GM19193 (cell line): ENCODE results near the gene C12orf75.

Experiments used
- POLR2A ChIP-seq: IDR thresholded peaks from 4 replicates; pipeline ENCODE4 v1.6.1; 2011; ENCODE audit not compliant: insufficient read depth, insufficient read length; ENCODE audit errors: extremely low read depth

Gene C12orf75

DNA sequence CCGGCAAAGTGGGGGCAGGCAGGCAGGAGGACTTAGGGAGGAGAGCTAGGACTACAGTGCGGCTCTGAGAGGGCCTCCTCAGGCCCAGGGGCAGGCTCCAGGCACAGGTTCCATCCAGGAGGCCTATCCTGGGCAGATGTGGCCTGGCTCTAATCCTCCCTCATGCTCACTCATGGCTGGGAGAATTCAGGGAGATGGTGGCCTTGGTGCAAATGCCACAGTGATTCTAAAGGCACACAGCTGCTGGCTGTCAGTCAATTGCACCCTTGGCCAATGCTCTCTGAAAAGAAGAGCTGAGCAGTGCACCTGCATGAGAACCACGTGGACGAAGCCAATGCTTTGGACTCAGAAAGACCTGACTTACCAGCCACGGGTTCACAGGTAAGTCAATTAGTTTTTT, 89.6 kb downstream of the C12orf75 start:
- TF ChIP-seq POLR2A, result no peak

DNA sequence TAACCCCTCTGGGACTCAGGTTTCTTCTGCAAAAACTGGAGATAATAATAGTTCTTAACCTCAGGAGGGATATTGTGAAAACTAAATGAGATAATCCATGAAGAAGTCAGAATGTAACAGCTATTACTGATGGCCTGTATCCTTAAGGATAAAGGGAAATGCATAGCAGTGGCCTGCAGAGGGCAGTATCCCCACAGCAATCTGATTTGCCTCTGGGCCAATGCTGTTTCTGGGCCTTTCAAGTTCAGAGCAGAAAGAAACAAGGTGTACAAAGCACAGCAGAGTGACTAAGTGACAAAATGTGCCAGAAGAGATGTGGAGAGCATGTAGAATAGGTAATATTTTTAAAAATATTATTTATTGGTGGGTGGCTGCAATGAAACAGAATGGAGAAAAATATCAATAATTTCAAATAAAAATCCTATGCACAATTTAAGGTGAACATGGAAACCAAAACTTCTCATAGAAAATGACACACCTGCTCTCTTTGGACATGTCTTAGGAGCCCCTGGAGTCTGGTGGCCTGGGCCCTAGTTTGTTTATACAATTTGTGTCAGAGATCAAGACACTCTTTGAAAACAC, 90.3 kb downstream of the C12orf75 start:
- TF ChIP-seq POLR2A, result no peak
